GM19035 (cell line): Measurements from ENCODE around the gene ZNF780B.

ENCODE experiments used
- ATAC-seq: cut with Tn5 transposase; IDR thresholded peaks from one replicate; pipeline ENCODE4 v1.9.1; 2021; ENCODE audit not compliant: unreplicated experiment

Gene ZNF780B

GRCh38 chr19:39983695-39984300 lies 72.2 kb downstream of the ZNF780B start:
- no peak for ATAC-seq

- no peak for ATAC-seq
Measured at GRCh38 chr19:39982883-39983282, 73.1 kb downstream of the ZNF780B start.
